Measurements from ENCODE around the gene PSMA5. TPM values are rescaled to one million over a fixed set of nuclear protein-coding genes. Genes with fewer than 3 reads are reported as not detected.
A peak's percentile ranks its signal among the peaks of the same experiment; 100 is the strongest.

PSMA5 gene
- total RNA-seq, 1 donor from 2014 or later: 60.9 TPM

- DNase-seq (ENCODE audit: low read depth): no peak
Measured at GRCh38 chr1:109368464-109368863, 57.8 kb downstream of the PSMA5 start.

DNA sequence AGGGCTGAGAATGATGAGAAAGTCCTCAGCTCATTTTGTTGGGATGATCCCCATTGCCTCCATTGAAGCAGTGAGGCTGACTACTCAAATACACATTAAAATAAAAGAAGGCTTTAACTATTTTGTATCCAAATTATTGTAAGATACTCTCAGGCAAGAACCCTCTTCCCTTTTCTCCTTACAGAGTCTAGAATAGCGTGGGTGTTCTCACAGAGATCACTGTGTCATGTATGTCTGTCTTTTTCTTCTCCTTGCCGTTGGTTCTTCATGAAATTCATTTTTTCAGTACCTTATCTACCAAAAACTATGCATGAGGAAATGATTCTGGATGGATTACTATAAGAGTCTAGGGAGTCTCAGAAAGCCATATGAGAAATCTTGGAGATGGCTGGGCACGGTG lies 58.6 kb downstream of the PSMA5 start:
- no peak for DNase-seq (ENCODE audit: low read depth)

GRCh38 chr1:109365642-109366204 lies 60.5 kb downstream of the PSMA5 start:
- peak; percentile 42 for DNase-seq (ENCODE audit: low read depth)

- peak; percentile 54 for DNase-seq (ENCODE audit: low read depth)
Measured at GRCh38 chr1:109361649-109362048, 64.6 kb downstream of the PSMA5 start.

DNA sequence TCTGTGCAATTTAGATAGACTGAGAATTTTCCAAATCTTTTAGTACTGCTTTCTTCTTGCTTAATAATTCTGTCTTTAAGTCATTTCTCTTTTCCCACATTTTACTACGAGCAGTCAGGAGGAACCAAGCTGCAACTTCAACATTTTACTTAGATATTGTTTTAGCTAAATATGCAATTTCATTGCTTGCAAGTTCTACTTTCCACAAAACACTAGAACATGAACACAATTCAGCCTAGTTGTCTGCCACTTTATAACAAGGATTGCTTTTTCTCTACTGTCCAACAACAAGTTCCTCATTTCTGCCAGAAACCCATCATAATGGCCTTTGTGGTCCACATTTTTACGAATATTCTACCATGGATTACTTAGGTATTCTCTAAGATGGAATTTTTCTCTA lies 65.2 kb downstream of the PSMA5 start:
- no peak for DNase-seq (ENCODE audit: low read depth)

- no peak for DNase-seq (ENCODE audit: low read depth)
Measured at GRCh38 chr1:109357616-109358015, 68.6 kb downstream of the PSMA5 start.

DNA sequence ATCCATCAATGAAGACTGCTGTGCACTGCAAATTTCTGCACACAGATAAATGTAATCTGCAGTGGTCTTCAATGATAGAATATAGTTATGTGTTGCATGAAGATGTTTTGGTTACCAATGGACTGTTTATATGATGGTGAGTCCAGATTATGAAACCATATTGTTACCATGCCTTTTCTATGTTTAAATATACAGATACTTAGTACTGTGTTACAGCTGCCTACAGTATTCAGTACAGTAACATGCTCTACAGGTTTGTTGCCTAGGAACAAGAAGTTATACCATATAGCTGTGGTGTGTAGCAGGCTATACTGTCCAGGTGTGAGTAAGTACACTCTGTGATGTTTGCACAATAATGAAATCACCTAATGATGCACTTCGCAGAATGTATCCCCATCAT lies 69.3 kb downstream of the PSMA5 start:
- no peak for DNase-seq (ENCODE audit: low read depth)

GRCh38 chr1:109356505-109356904 lies 69.7 kb downstream of the PSMA5 start:
- DNase-seq (ENCODE audit: low read depth): no peak

DNA sequence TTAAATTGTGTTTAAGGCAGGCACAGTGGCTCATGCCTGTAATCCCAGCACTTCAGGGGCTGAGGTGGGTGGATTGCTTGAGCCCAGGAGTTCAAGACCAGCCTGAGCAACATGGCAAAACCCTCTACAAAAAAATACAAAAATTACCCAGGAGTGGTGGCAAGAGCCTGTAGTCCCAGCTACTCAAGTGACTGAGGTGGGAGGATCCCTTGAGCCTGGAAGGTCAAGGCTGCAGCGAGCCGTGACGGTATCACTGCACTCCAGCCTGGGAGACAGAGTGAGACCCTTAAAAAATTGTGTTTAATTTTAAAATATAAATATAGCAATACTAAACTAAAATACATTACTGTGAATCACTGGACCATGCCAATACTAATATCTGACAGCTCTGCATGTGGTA lies 71.3 kb downstream of the PSMA5 start:
- DNase-seq (ENCODE audit: low read depth): no peak

DNA sequence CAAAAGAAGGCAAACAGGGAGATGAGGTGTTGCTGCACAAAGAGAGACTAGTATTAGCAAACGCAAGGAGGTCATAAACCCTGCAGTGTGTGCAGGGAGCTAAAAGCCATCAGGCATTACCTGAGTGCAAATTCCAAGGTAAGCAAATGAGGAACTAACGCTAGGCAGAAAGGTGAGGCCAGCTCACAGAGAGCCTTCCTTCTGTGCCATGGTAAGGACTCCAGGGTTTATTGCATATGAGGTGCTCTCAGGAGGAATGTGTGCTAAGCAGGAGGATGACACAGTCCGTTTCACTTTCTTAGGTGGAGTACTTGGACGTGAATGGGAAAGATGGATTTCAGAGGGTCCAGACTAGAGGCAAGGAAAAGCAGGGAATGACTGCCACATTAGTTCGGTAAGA lies 74.8 kb downstream of the PSMA5 start:
- no peak for DNase-seq (ENCODE audit: low read depth)

DNA sequence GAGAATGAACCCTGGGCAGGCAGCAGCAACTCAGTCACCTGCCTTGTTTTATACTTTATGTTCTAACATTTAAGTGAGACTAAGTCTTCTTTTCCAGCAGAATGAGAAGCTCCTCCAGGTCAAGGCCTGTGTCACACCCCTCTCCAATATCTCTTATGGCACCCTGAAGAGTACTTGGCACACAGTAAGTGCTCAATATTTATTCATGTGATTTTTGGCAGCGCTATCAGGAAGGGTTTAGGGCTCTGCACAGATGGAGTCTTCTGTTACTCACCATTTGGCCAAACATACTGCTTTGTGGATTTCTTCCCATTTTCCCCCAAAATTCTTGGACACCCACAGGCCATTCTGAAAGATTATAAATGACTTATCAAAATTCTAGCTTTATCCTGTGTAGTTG lies 75.6 kb downstream of the PSMA5 start:
- DNase-seq (ENCODE audit: low read depth): no peak

DNA sequence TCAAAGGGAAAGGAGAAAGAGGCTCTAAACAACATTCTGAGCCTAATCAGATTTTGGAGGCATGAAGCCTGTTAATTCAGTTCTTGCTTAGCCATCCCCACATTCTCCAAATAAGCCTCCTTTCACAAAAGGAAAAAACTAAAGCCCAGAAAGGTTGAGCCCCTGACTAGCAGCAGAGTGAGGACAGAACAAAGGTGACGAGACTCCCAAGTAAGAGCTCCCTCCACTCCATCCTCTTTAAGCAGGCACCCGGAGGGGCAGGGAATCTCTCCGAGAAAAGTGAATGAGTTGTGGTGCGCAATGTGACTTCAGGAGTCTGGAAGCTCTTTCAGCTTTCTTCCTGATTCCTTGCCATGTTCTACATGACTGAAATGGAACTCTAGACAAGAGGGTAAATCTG lies 76.1 kb downstream of the PSMA5 start:
- no peak for DNase-seq (ENCODE audit: low read depth)

Other genes with a start within 250 kb of the PSMA5 start
- 223 and 265 TPM in 2 replicates for gene SARS1, start 212.5 kb downstream of the PSMA5 start, total RNA-seq
- gene CELSR2, start 176.9 kb downstream of the PSMA5 start, total RNA-seq: 8.5 and 75.9 TPM in 2 replicates
- gene PSRC1, start 143.3 kb downstream of the PSMA5 start, total RNA-seq: 1.5 and 2.1 TPM in 2 replicates
- not detected in 2 replicates for gene MYBPHL, start 119.4 kb downstream of the PSMA5 start, total RNA-seq
- gene SORT1, start 28.5 kb downstream of the PSMA5 start, total RNA-seq: 53.0 and 96.6 TPM in 2 replicates
- 0.45 TPM in 1 of 2 replicates, not detected in the other for gene SYPL2, start 40.1 kb upstream of the PSMA5 start, total RNA-seq
- gene ATXN7L2, start 57.5 kb upstream of the PSMA5 start, total RNA-seq: 1.5 and 1.6 TPM in 2 replicates
- gene CYB561D1, start 67.6 kb upstream of the PSMA5 start, total RNA-seq: 8.0 and 14.8 TPM in 2 replicates
- gene AMIGO1, start 83.3 kb upstream of the PSMA5 start, total RNA-seq: 1.2 and 4.1 TPM in 2 replicates
- gene GPR61, start 113.4 kb upstream of the PSMA5 start, total RNA-seq: 0.15 TPM in 1 of 2 replicates, not detected in the other
- 25.0 and 25.9 TPM in 2 replicates for gene GNAI3, start 122.2 kb upstream of the PSMA5 start, total RNA-seq
- 0.10 TPM in 1 of 2 replicates, not detected in the other for gene GNAT2, start 193.2 kb upstream of the PSMA5 start, total RNA-seq
- 62.7 and 71.7 TPM in 2 replicates for gene AMPD2, start 193.4 kb upstream of the PSMA5 start, total RNA-seq
- 12.2 and 17.8 TPM in 2 replicates for gene GSTM4, start 229.7 kb upstream of the PSMA5 start, total RNA-seq
- 1.4 and 14.7 TPM in 2 replicates for gene GSTM2, start 241.6 kb upstream of the PSMA5 start, total RNA-seq